ENCODE measurements around the gene THYN1.
"Not testable (repeated sequence)": the region's sequence is repeated elsewhere in the genome, so short reads cannot be mapped to it uniquely, and the experiment has no call there.

Gene THYN1

GRCh38 chr11:134289789-134290188, 36.6 kb upstream of the THYN1 start:
- TF ChIP-seq, protein P1, sequence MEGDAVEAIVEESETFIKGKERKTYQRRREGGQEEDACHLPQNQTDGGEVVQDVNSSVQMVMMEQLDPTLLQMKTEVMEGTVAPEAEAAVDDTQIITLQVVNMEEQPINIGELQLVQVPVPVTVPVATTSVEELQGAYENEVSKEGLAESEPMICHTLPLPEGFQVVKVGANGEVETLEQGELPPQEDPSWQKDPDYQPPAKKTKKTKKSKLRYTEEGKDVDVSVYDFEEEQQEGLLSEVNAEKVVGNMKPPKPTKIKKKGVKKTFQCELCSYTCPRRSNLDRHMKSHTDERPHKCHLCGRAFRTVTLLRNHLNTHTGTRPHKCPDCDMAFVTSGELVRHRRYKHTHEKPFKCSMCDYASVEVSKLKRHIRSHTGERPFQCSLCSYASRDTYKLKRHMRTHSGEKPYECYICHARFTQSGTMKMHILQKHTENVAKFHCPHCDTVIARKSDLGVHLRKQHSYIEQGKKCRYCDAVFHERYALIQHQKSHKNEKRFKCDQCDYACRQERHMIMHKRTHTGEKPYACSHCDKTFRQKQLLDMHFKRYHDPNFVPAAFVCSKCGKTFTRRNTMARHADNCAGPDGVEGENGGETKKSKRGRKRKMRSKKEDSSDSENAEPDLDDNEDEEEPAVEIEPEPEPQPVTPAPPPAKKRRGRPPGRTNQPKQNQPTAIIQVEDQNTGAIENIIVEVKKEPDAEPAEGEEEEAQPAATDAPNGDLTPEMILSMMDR (IDR thresholded peaks at IDR 0.05; ENCODE audit: low read depth, low read length) = no peak
- DNase-seq (ENCODE audit: extremely low read depth, low read depth) = no peak

GRCh38 chr11:134289167-134289566, 36.0 kb upstream of the THYN1 start:
- no peak for DNase-seq (ENCODE audit: extremely low read depth, low read depth)
- TF ChIP-seq, protein P1 (IDR thresholded peaks at IDR 0.05; ENCODE audit: low read depth, low read length) = no peak

DNA sequence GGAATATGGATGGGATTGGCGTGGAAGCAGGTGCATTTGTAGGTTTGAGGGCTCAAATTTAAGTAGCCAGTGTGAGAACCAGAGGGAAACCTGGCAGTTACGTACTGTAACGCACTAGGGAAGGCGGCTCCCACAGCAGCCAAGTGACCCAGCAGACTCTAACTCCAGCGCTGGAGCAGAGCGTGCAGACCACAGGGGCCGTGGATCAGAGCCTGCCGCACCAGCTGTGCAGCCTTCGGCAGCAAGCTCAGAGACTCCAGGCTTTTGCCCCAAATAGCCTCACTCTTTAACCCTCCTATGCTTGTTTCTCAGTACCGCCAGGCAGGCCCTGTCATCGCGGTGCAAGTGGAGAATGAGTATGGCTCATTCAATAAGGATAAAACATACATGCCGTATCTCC, 35.3 kb upstream of the THYN1 start:
- TF ChIP-seq, protein P1 (IDR thresholded peaks at IDR 0.05; ENCODE audit: low read depth, low read length) = no peak
- DNase-seq (ENCODE audit: extremely low read depth, low read depth) = no peak

DNA sequence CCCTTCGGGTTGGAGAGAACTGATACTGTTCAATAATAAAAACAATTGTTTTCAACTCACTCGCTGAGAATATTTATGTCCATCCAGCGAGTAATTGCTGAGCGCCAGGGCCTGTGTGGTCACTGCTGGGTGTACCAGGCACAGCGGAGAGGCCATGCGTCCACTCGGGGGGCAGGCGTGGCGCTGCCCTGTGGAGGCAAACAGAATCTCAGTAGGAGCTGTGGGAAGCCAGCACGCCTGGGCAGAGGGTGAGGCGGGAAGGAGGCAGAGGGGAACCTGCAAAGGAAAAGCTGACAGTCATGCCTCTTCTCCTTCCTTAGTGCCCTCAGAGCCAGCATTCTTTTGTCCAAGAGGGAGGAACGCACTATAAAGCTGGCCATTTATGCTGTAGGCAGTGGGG, 34.4 kb upstream of the THYN1 start:
- TF ChIP-seq, protein P1 (IDR thresholded peaks at IDR 0.05; ENCODE audit: low read depth, low read length) = no peak
- no peak for DNase-seq (ENCODE audit: extremely low read depth, low read depth)

DNA sequence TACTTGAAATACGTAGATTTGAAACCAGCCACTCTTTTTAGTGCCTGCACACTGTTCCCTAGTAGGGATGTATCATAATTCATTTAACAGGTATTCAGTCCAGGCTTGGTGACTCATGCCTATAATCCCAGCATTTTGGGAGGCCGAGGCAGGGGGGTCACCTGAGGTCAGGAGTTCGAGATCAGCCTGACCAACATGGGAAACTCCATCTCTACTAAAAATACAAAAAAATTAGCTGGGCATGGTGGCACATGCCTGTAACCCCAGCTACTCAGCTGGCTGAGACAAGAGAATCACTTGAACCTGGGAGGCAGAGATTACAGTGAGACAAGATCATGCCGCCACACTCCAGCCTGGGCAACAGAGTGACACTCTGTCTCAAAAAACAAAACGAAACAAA, 31.2 kb upstream of the THYN1 start:
- DNase-seq (ENCODE audit: extremely low read depth, low read depth) = not testable (repeated sequence)

- TF ChIP-seq, protein P1 (IDR thresholded peaks at IDR 0.05; ENCODE audit: low read depth, low read length) = no peak
- no peak for DNase-seq (ENCODE audit: extremely low read depth, low read depth)
These were observed 30.5 kb upstream of the THYN1 start for GRCh38 chr11:134283461-134284230.

DNA sequence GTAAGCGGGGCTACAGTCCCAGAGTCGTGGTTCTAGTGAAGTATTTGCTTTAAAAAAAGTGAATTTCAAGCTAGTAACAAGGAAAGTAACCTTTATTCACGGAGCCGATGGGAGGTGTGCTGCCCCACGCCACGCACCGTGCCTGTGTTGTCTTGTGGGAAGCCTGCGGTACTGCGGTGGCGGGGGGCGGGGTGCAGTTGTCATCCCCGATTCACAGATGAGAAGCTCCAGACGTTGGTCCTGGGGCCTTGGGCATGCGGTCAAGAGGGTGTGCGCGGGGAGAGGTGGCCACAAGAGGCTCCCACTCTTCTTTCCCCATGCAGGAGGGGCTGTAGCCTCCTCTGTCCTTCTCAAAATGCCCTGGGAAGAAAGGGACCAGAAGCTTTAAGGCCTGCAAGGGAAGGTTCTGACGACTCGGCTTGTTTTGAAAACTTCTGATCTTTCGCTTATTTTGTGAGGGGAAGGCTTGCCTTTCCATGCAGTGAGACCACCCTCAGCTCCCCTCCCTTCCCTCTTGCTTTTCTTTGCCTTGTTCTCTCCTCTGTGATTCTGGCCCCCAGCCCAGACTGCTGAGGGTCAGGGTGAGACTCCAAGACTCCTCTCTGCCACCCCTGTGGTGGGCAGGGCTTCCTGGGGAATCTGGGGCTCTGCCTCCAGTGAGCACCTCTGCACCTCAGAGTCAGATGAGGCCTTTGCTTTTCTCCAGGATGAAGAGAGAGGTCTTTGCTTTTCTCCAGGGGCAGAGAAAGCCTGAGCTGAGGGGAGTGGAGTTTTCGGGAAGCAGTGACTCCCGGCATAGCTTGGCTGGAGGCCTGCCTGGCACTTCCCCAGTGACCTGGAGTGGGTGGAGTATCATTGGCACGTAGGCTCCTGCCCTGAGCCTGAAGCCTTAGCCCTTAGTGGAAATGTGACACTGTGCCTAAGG, 29.2 kb upstream of the THYN1 start:
- TF ChIP-seq, protein P1 (IDR thresholded peaks at IDR 0.05; ENCODE audit: low read depth, low read length) = no peak
- DNase-seq (ENCODE audit: extremely low read depth, low read depth) = no peak

- not testable (repeated sequence) for DNase-seq (ENCODE audit: extremely low read depth, low read depth)
These were observed 28.5 kb upstream of the THYN1 start for GRCh38 chr11:134281635-134282034.
